Motor neuron (in vitro differentiated cells): Measurements from ENCODE around the gene FBLN2. TPM values are rescaled to one million over a fixed set of nuclear protein-coding genes. Genes with fewer than 3 reads are reported as not detected.

Experiments
- ATAC-seq, 8 experiments: fragments of 200-7000 bp; cut with Tn5 transposase; replicated peaks in 6 of 8; 2 replicates each; pipeline ENCODE4 v1.8.0; 2021; ENCODE audit warnings: mild to moderate bottlenecking in 8 of 8, moderate library complexity in 8 of 8
- H3K27ac ChIP-seq, 2 donors: fragments of 250-450 bp; sonication (Bioruptor Pico); 2 replicates each; pipeline ENCODE4 v1.9.0; 2021; ENCODE audit warnings: antibody characterized with exemption in 2 of 2, mild to moderate bottlenecking in 2 of 2, moderate library complexity in 1 of 2
- H3K4me1 ChIP-seq, 2 donors: fragments of 250-450 bp; sonication (Bioruptor Pico); replicated peaks in 1 of 2; 2 replicates each; pipeline ENCODE4 v1.6.1; 2021; ENCODE audit warnings: antibody characterized with exemption in 2 of 2, mild to moderate bottlenecking in 2 of 2, moderate library complexity in 1 of 2
- H3K4me3 ChIP-seq, 5 donors: fragments of 250-450 bp; sonication (Bioruptor Pico); 2 replicates each; pipeline ENCODE4 v1.9.0; 2021; ENCODE audit warnings: antibody characterized with exemption in 5 of 5, mild to moderate bottlenecking in 5 of 5, moderate library complexity in 4 of 5
- WGBS, 10 experiments: fragments of 450-650 bp; shearing (Covaris generic); methylation state at CpG; one replicate each; pipeline ENCODE4 v1.0.0; 2022; 5-methylcytosine and 5-hydroxymethylcytosine counted together
- in situ Hi-C, 9 experiments: fragments of 400-800 bp; cut with MboI; loops; one replicate each; pipeline ENCODE4 v1.15.0; 2021; ENCODE audit warnings: low sequenced_read_pairs in 9 of 9, low pct_unique_long_range_greater_than_20kb in 2 of 9; ENCODE audit not compliant: unreplicated experiment in 9 of 9
- total RNA-seq, 8 experiments: library from RNA; unstranded; fragments of 300-600 nt; gene quantifications; 2 replicates each; pipeline versions ENCODE4 v1.2.3 to v1.2.4, GENCODE V29; 2022

Gene FBLN2
- total RNA-seq, 8 experiments from 2014 or later, result 1.2 to 263 (median 9.4) TPM

DNA sequence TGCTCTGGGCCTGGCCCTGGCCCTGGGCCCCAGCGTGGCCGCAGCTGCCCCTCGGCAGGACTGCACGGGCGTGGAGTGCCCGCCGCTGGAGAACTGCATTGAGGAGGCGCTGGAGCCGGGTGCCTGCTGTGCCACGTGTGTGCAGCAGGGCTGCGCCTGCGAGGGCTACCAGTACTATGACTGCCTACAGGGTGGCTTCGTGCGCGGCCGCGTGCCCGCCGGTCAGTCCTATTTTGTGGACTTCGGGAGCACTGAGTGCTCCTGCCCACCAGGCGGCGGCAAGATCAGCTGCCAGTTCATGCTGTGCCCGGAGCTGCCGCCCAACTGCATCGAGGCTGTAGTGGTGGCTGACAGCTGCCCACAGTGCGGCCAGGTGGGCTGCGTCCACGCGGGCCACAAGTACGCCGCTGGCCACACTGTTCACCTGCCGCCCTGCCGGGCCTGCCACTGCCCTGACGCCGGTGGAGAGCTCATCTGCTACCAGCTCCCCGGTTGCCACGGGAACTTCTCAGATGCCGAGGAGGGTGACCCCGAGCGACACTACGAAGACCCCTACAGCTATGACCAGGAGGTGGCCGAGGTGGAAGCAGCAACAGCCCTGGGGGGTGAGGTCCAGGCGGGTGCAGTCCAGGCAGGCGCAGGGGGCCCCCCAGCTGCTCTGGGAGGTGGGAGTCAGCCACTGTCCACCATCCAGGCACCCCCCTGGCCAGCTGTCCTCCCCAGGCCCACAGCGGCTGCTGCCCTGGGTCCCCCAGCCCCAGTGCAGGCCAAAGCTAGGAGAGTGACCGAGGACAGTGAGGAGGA lies 21.7 kb downstream of the FBLN2 start:
- in situ Hi-C loops, result no loop called here
- ATAC-seq, result no peak
- Histone ChIP-seq H3K4me3 (no peak overlapping the region), H3K27ac (no peak overlapping the region), H3K4me1 (peaks cover 26 to 33% of the 10 kb centered on the region in 2 donors)
- WGBS, 10 experiments, result 80 to 91% (median 83%) methylated on average over 2 to 6 of the region's 46 CpGs; no CpG with 5 or more reads in 7 of the 10 experiments

DNA sequence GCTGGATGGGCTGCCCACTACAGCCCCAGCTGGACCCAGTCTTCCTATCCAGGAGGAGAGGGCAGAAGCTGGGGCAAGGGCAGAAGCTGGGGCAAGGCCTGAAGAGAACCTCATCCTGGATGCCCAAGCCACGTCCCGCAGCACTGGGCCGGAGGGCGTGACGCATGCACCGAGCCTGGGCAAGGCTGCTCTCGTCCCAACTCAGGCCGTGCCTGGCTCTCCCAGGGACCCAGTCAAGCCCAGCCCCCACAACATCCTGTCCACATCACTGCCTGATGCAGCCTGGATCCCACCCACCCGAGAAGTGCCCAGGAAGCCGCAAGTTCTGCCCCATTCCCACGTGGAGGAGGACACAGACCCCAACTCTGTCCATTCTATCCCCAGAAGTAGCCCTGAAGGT lies 22.3 kb downstream of the FBLN2 start:
- ATAC-seq, result no peak
- in situ Hi-C loops, result no loop called here
- no peak overlapping the region for H3K27ac ChIP-seq
- no peak overlapping the region for H3K4me3 ChIP-seq
- WGBS, 10 experiments, result 70 to 100% (median 85%) methylated on average over 1 to 3 of the region's 11 CpGs; no CpG with 5 or more reads in 6 of the 10 experiments
- peaks cover 21 to 28% of the 10 kb centered on the region in 2 donors for H3K4me1 ChIP-seq

DNA sequence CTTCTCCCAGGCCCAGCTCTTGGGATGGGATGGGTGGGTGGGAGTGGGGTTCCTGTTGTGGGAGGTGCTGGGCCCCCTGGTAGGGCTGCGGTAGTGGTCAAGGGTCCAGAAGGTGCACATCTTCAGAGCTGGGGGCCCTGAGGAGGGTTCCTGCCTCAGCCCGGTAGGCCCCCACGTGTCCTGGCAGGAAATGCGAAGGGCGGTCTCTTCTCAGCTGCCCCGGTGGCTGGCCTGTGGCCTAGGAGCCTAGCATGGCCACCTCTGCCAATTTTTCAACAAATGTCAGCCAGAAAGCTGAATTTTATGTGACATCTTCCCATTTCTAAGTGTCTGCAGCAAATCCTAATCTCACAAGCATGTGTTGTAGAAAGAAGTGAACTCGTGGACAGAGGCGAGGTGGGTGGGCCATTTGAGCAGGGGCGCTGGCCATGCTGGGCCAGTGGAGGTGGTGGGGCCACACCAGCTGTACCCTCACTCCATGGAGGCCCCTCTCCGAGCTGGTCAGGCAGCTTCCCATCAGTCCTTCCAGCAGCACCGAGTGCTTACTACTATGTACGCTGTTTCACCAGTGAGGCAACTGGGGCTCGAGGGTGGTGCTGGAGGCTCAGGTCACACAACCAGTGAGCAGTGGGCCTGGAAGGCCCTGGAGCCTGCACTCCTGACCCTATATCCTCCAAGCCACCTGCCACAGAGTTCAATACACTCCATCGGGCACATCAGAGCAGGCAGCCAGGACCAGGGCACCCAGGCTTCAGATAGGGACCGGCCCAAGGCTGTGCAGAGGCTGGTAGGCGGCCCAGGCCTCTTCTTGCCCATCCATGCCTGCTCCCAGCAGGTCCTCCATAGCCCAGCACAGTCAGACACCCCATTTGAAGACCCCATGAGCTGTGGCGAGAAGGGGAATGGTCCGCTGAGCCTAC lies 23.2 kb downstream of the FBLN2 start:
- ATAC-seq, result no peak
- WGBS, 10 experiments, result 60 to 100% (median 91%) methylated on average over 1 to 6 of the region's 18 CpGs; no CpG with 5 or more reads in 7 of the 10 experiments
- in situ Hi-C loops, result no loop called here
- Histone ChIP-seq H3K4me1 (peaks cover 17 to 24% of the 10 kb centered on the region in 2 donors), H3K4me3 (no peak overlapping the region), H3K27ac (no peak overlapping the region)

DNA sequence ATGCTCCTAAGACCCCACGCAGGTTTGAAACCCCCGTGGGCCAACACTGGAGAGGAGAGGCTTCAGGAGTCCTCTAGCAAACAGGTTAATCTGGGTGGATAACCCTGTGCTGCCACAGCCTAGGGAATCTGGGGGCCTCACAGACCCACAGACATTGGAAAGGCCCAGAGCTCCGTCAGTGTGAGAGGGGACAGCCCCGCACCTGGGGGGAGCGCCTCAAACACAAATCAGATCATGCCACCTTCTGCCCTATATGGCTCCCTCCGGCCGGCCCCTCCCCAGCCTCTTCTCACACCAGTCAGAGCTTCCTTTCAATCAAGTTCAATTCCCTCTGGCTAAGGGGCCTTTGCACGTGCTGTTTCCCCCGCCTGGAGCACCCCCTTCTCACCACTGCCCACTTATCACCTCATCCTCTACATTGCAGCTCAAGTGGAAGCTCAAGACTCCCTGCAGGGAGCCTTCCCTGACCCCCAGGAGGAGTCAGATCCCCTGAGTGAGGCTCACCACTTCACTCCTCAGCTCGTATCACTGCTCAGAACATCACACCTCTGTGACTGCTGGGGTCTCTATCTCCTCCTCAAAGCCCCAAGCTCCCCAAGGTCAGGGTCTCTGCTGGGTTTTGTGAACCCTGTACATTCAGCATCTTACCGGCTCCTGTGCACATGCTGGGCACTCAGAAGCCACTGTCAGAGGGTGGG lies 24.1 kb downstream of the FBLN2 start:
- Histone ChIP-seq H3K27ac (no peak overlapping the region), H3K4me3 (no peak overlapping the region), H3K4me1 (peaks cover 17 to 24% of the 10 kb centered on the region in 2 donors)
- in situ Hi-C loops, result no loop called here
- ATAC-seq, result no peak
- WGBS, 10 experiments, result 56 to 100% (median 90%) methylated on average over 2 to 6 of the region's 11 CpGs; no CpG with 5 or more reads in 3 of the 10 experiments

DNA sequence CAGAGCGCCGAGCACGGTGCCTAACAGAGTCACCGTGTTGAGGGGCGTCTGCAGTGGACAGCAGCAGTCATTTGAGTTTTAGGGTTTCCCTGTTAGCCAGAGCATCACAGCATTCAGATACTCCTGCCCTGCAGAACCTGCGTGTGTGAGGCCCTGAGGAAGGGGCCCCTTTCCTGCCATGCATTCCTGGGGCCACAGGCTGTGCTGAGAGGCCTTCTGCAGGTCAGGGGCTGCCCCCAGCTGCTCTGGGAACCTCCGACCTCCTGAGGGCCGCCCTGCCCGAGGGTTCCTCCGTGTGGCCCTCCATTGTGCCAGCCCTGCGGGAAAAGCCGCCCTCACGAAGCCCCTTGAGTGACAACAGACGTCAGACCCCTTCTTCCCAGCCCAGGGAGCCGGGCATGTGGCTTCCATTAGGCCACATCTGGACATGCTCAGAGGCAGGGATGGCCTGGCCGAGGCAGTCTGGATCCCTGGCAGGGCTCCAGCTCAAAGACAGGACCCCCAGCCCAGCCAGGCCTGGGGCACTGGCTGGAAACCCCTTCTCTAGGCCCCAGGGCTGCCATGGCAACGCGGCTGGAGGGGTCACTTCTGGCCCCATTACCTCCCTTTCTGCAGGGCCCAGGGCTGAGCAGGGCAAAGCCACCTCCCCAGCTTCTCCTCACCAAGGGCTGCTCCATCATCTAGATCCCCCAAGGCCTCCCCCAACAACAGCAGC lies 25.3 kb downstream of the FBLN2 start:
- in situ Hi-C loops, result no loop called here
- 17 to 100% (median 82%) methylated on average over 1 to 6 of the region's 18 CpGs; no CpG with 5 or more reads in 4 of the 10 experiments for WGBS, 10 experiments
- H3K4me3 ChIP-seq, result no peak overlapping the region
- peaks cover 17 to 24% of the 10 kb centered on the region in 2 donors for H3K4me1 ChIP-seq
- peak in 7 of 8 experiments; percentile 3 to 74 (median 68) for ATAC-seq
- peak overlapping the region in 1 of 2 donors; percentile 48 for H3K27ac ChIP-seq

DNA sequence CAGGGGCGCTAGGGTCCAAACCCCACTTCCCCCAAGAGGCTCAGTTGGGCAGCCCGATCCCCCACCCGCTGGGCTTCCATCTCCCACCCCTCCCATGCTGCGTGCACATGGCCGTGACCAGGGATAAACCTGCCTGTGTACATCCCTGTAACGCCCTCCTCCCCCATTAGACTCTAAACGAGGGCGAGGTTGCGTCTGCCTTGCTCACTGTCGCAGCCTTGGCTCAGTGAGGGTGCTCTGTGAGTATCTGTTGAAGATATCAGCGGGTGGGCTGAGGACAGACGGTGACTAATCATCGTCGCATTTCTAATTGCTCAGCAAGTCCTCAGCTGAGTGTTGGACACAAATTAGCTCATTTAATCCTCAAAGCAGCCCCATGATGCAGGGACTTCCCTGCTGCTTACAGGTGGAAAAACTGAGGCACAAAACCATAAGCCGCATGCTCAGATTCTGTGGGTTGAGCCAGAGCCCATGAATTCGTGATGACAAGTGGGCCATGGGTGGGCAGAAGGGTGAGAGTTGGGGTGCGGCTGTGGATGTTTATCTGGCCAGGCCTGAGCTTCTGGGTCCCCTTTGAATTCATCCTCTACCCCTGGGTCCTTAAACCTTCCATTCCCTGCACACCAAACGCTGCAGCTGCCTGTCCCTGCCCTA lies 26.0 kb downstream of the FBLN2 start:
- Histone ChIP-seq H3K4me1 (peaks cover 17 to 24% of the 10 kb centered on the region in 2 donors), H3K4me3 (no peak overlapping the region), H3K27ac (peak overlapping the region in 1 of 2 donors; percentile 48)
- in situ Hi-C loops, result no loop called here
- ATAC-seq, result peak in 7 of 8 experiments; percentile 28 to 87 (median 81)
- 0 to 60% (median 6%) methylated on average over 1 to 5 of the region's 18 CpGs; no CpG with 5 or more reads in 5 of the 10 experiments for WGBS, 10 experiments

DNA sequence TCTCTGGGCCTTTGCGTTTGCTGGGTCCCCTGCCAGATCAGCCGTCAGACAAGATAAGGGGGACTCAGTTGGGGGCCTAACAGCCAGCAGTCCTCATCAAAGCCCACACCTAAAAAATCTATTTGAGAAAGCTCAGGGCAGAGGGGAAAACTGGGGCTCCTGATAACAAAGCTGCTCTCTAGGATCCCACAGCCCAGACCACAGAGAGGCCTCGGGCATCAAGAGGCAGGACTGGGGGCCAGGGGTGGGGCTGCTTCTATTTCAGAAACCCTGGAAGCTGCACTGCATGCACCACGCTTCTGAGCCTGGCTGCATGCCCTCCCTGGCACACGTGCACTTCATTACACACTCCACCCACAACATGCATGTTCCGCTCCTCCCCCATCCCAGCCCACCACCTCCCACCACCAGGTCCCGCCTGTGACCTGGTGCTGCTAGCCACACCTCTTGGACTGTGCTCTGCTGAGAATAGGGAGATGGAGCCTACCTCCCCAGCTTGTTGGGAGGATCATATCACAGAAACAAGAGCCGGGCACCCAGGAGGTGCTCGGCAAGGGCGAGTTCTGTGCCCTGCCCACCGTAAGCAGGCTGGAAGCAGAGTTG lies 26.6 kb downstream of the FBLN2 start:
- Histone ChIP-seq H3K4me1 (peaks cover 17 to 24% of the 10 kb centered on the region in 2 donors), H3K27ac (no peak overlapping the region), H3K4me3 (no peak overlapping the region)
- 0 to 100% methylated on average over 1 of the region's 11 CpGs; no CpG with 5 or more reads in 8 of the 10 experiments for WGBS, 10 experiments
- in situ Hi-C loops, result no loop called here
- ATAC-seq, result peak in 6 of 8 experiments; percentile 17 to 87 (median 46)

DNA sequence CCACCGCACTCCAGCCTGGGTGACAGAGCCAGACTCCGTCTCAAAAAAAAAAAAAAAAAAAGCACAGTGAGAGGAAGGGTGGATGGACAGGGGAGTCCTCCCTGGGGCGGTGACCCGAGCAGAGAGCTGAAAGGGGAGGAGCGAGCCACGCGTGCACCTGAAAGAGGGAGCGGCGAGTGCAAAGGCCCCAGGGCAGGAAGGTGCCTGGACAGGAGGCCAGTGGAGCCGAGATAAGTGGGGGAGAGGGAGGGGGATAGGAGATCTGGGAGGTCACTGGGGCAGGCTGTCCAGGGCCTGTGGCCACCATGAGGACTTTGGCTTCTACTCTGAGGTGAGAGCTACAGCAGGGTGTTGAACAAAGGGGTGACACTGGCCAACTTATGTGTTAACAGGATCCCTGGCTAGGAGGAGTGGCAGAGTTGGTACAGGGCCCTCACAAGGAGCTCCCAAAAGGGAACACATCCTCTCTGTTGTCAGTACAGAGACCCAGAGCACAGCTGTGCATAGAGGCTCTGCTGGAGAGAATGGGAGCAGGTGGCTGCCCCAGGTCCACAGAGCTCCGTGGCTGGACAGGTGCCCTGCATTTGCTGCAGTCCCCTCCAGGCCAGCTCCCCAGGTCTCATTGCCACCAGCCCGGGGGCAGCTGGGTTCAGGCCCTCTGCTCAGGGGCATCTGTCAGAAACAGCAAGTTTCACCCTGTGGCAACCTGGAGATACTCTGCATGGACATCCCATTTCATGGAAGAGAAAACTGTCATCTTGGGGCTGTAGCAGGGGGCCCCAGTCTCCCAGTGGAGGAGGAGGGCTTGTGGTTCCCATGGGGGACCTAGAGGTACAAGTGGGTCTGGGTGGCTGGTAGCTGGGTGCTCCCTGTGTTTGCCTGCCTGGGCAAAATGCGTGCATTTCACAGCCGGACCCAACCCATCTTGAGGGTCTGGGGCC lies 28.5 kb downstream of the FBLN2 start:
- in situ Hi-C loops, result no loop called here
- Histone ChIP-seq H3K27ac (no peak overlapping the region), H3K4me1 (peaks cover 17 to 24% of the 10 kb centered on the region in 2 donors), H3K4me3 (no peak overlapping the region)
- WGBS, 10 experiments, result 50 to 100% (median 85%) methylated on average over 1 to 9 of the region's 14 CpGs; no CpG with 5 or more reads in 3 of the 10 experiments
- ATAC-seq, result no peak

DNA sequence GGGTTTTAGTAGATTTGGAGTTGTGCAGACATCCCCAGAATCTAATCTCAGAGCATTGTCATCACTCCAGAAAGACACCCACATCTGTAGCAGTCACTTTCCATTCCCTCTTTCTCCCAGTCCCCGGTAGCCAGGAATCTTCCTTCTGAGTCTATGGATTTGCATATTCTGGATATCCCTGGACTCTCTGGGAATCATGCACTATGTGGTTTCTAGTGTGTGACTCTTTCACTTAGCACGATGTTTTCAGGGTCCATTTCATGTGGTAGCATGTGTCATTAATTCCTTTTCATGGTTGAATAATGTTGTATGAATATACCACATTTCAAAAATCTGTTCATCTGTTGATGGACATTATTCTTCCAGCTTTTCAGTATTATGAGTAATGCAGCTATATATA lies 29.3 kb downstream of the FBLN2 start:
- in situ Hi-C loops, result no loop called here
- ATAC-seq, result peak in 2 of 8 experiments; percentile 11 to 25
- Histone ChIP-seq H3K4me3 (no peak overlapping the region), H3K4me1 (peaks cover 17 to 24% of the 10 kb centered on the region in 2 donors), H3K27ac (no peak overlapping the region)
- WGBS, 10 experiments, result 0 to 100% (median 44%) methylated on average over 1 to 2 of the region's 2 CpGs; no CpG with 5 or more reads in 4 of the 10 experiments

DNA sequence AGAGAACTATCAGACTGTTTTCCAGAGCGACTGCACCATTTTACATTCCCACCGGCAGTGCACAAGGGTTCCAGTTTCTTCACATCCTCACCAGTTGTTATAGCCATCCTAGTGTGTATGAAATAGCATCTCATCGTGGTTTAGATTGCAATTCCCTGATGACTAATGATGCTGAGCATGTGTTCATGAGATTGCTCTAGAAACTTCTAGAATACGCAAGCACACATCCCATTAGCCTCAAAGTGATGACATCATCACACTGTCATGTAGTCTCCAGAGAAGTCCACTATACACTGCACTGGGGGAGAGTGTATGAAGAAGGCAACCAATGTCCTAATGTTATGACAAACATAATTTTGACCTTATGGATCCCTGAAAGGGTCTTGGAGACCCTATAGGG lies 30.1 kb downstream of the FBLN2 start:
- no peak overlapping the region for H3K4me3 ChIP-seq
- peak overlapping the region in 1 of 2 donors; percentile 48 for H3K27ac ChIP-seq
- H3K4me1 ChIP-seq, result peaks cover 15 to 18% of the 10 kb centered on the region in 2 donors
- WGBS, 10 experiments, result 33 to 100% (median 90%) methylated on average over 1 to 4 of the region's 4 CpGs; no CpG with 5 or more reads in 2 of the 10 experiments
- in situ Hi-C loops, result no loop called here
- ATAC-seq, result peak in 4 of 8 experiments; percentile 10 to 41 (median 26)
